SU-DHL-6 (cell line): ENCODE data around the gene RXRG.

ENCODE experiments used
- CTCF ChIP-seq: fragments of 200-600 bp; sonication (generic); IDR thresholded peaks from one replicate; pipeline ENCODE4 v1.5.1; 2017; ENCODE audit warnings: antibody characterized with exemption, mild to moderate bottlenecking, low read length, moderate library complexity; ENCODE audit not compliant: insufficient read depth, poor library complexity, severe bottlenecking
- EZH2phosphoT487 ChIP-seq: fragments of 200-600 bp; sonication (generic), shearing (Covaris generic); conservative IDR thresholded peaks from 2 replicates; pipeline ENCODE4 v1.6.1; 2018; ENCODE audit warnings: mild to moderate bottlenecking, antibody characterized with exemption, low read length, moderate library complexity, mixed read lengths

GRCh38 chr1:165431079-165431478 lies 13.8 kb downstream of the RXRG start:
- TF ChIP-seq EZH2phosphoT487: no peak
- no peak for TF ChIP-seq CTCF
